Measurements from ENCODE around the gene OR1E2. TPM values are rescaled to one million over a fixed set of nuclear protein-coding genes. Genes with fewer than 3 reads are reported as not detected.
"Not testable (repeated sequence)": the region's sequence is repeated elsewhere in the genome, so short reads cannot be mapped to it uniquely, and the experiment has no call there.

The OR1E2 gene
- total and polyA plus RNA-seq, 7 experiments from 2014 or later = not detected

DNA sequence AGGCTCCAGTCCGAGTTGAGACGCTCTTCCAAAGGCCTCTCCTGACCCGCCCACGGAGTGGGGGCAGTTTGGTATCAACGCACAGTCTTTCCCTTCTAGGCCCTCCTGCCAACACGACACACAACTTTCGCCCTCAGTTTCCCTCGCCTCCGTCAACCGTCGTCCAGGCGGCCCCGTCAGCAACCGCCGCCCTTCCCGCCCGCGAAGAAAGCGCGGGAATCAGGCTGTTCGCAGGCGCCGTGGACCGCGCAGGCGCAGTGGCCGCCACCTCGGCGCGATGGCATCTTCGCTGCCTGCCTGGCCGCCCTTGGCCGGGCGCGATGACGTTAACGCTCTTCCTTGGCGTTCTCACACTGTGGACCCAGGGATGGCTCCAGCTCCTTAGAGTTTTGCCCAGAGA lies 38.0 kb upstream of the OR1E2 start, which contains the start of gene SPATA22:
Gene SPATA22, minus strand, starts transcription at position 221 of the 400 bp plus-strand sequence. CDS start 2,494 bp downstream, outside the sequence.
- ChIA-PET POLR2A (no interaction called here), CTCF (no interaction called here)
- Mint-ChIP-seq H3K27me3 (peaks cover 2 to 15% (median 8%) of the 10 kb centered on the region in 5 donors), H3K36me3 (peaks cover 0 to 3% (median 0%) of the 10 kb centered on the region in 5 donors), H3K9me3 (no peaks in the 10 kb centered on the region), H3K4me3 (no peak within 1 kb of the TSS), H3K27ac (no peak within 1 kb of the TSS), H3K4me1 (peaks cover 0 to 7% (median 0%) of the 10 kb centered on the region in 7 donors)
- Histone ChIP-seq H3K4me3 (ENCODE audit: low read length) (no peak within 1 kb of the TSS), H3K4me1 (ENCODE audit: control insufficient read depth in 2 of 2, insufficient read depth in 2 of 2, low read length in 2 of 2) (no peaks in the 10 kb centered on the region), H3K9me3 (ENCODE audit: control insufficient read depth in 2 of 3, low read length in 3 of 3) (no peaks in the 10 kb centered on the region), H3K36me3 (ENCODE audit: control insufficient read depth in 2 of 3, insufficient read depth in 3 of 3, low read length in 3 of 3) (no peaks in the 10 kb centered on the region), H3K27ac (ENCODE audit: low read depth, low read length) (no peak within 1 kb of the TSS), H3K27me3 (ENCODE audit: control insufficient read depth in 2 of 2, insufficient read depth in 2 of 2, low read length in 2 of 2) (no peaks in the 10 kb centered on the region)
- no peak for ATAC-seq
- intact Hi-C loops (cut with micrococcal nuclease) = no loop called here
- DNase-seq = no peak

DNA sequence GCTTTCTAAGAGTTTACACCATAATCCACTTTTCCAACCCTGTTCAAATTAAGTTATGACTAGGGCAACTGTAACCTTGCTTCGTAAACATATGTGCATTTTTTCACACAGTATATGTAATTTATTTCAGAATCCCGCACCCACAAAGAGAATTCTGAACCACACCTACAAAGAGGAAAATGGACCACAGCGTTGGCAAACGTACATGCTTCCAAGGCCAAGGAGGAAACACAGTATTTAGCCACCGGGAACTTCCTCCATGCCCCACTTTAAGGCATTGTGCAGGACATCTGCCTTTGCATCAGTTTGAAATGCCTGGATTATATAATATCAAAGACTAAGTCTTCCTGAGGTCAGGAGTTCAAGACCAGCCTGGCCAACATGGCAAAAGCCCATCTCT lies 35.9 kb upstream of the OR1E2 start:
- no peaks in the 10 kb centered on the region for H3K4me1 Mint-ChIP-seq
- Histone ChIP-seq H3K36me3 (ENCODE audit: control insufficient read depth in 2 of 3, insufficient read depth in 3 of 3, low read length in 3 of 3) (no peaks in the 10 kb centered on the region), H3K9me3 (ENCODE audit: control insufficient read depth in 2 of 3, low read length in 3 of 3) (no peaks in the 10 kb centered on the region), H3K27ac (ENCODE audit: low read depth, low read length) (no peak overlapping the region), H3K4me3 (ENCODE audit: low read length) (no peak overlapping the region), H3K4me1 (ENCODE audit: control insufficient read depth in 2 of 2, insufficient read depth in 2 of 2, low read length in 2 of 2) (no peaks in the 10 kb centered on the region), H3K27me3 (ENCODE audit: control insufficient read depth in 2 of 2, insufficient read depth in 2 of 2, low read length in 2 of 2) (no peaks in the 10 kb centered on the region)
- peaks cover 8 to 15% (median 9%) of the 10 kb centered on the region in 5 donors for H3K27me3 Mint-ChIP-seq
- POLR2A ChIA-PET = no interaction called here
- peaks cover 0 to 3% (median 0%) of the 10 kb centered on the region in 5 donors for H3K36me3 Mint-ChIP-seq
- H3K27ac Mint-ChIP-seq = no peak overlapping the region
- H3K9me3 Mint-ChIP-seq = peaks cover 0 to 2% (median 0%) of the 10 kb centered on the region in 11 donors
- intact Hi-C loops (cut with micrococcal nuclease) = no loop called here
- H3K4me3 Mint-ChIP-seq = no peak overlapping the region
- DNase-seq (no peak), ATAC-seq (no peak)
- CTCF ChIA-PET = no interaction called here

DNA sequence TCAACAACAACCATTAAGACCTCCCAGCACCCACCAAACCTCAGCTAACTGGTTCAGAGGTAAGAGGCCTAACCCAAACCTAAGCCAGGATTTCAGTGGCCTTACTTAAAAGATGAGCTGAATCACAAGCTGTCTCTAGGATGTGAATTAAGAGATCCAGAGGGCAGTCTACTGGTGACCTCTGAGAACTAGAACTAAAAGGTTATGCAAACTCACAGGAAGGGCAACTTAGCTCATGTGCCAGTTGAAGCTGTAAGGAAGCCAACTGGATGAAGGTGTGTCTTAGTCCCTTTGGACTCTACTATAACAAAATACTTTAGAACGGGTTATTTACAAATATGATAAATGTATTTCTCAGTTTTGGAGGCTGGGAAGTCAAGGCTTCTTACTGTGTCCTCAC lies 32.7 kb upstream of the OR1E2 start:
- H3K4me3 ChIP-seq (ENCODE audit: low read length); H3K4me1 Mint-ChIP-seq; H3K27me3 ChIP-seq (ENCODE audit: control insufficient read depth in 2 of 2, insufficient read depth in 2 of 2, low read length in 2 of 2); H3K27ac ChIP-seq (ENCODE audit: low read depth, low read length); H3K27ac Mint-ChIP-seq; H3K36me3 Mint-ChIP-seq; DNase-seq; H3K9me3 ChIP-seq (ENCODE audit: control insufficient read depth in 2 of 3, low read length in 3 of 3); ATAC-seq; POLR2A ChIA-PET; H3K4me3 Mint-ChIP-seq; CTCF ChIA-PET; intact Hi-C loops (cut with micrococcal nuclease); H3K4me1 ChIP-seq (ENCODE audit: control insufficient read depth in 2 of 2, insufficient read depth in 2 of 2, low read length in 2 of 2); H3K9me3 Mint-ChIP-seq; H3K36me3 ChIP-seq (ENCODE audit: control insufficient read depth in 2 of 3, insufficient read depth in 3 of 3, low read length in 3 of 3): not testable (repeated sequence)
- peaks cover 4 to 19% (median 9%) of the 10 kb centered on the region in 5 donors for H3K27me3 Mint-ChIP-seq

DNA sequence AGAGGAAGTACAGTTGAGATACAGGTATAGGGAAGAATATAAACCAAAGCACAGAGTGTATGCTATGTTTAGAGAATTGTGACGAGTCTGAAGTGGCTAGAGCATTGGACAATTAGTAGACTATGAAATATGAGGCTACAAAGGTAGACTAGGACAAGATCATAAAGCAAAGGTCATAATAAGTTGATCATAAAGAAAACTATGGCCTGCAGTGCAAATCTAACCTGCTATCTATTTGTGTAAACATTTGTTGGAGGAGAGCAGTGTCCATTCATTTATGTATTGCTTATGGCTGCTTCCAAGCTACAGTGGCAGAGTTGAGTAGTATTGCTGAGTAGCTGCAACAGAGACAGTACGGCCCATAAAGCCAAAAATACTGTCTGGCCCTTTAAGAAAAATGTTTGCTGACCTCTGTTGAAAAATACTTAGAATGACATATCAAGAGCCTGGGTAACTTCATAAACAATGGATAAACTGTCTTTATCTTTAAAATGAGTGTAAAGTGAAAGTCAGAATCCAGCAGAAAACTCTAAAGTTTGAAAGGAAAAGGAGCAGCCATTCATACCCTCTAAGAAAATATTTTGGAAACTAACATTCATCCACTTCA lies 14.5 kb upstream of the OR1E2 start:
- Histone ChIP-seq H3K4me3 (ENCODE audit: low read length) (no peak overlapping the region), H3K4me1 (ENCODE audit: control insufficient read depth in 2 of 2, insufficient read depth in 2 of 2, low read length in 2 of 2) (no peaks in the 10 kb centered on the region), H3K27me3 (ENCODE audit: control insufficient read depth in 2 of 2, insufficient read depth in 2 of 2, low read length in 2 of 2) (no peaks in the 10 kb centered on the region), H3K9me3 (ENCODE audit: control insufficient read depth in 2 of 3, low read length in 3 of 3) (no peaks in the 10 kb centered on the region), H3K27ac (ENCODE audit: low read depth, low read length) (no peak overlapping the region), H3K36me3 (ENCODE audit: control insufficient read depth in 2 of 3, insufficient read depth in 3 of 3, low read length in 3 of 3) (no peaks in the 10 kb centered on the region)
- H3K4me1 Mint-ChIP-seq = no peaks in the 10 kb centered on the region
- ATAC-seq (no peak), DNase-seq (no peak)
- no peaks in the 10 kb centered on the region for H3K36me3 Mint-ChIP-seq
- intact Hi-C loops (cut with micrococcal nuclease) = no loop called here
- CTCF ChIA-PET = no interaction called here
- no peak overlapping the region for H3K4me3 Mint-ChIP-seq
- H3K27me3 Mint-ChIP-seq = peaks cover 16 to 35% (median 28%) of the 10 kb centered on the region in 5 donors
- POLR2A ChIA-PET = no interaction called here
- H3K27ac Mint-ChIP-seq = no peak overlapping the region
- H3K9me3 Mint-ChIP-seq = peaks cover 0 to 4% (median 0%) of the 10 kb centered on the region in 11 donors

DNA sequence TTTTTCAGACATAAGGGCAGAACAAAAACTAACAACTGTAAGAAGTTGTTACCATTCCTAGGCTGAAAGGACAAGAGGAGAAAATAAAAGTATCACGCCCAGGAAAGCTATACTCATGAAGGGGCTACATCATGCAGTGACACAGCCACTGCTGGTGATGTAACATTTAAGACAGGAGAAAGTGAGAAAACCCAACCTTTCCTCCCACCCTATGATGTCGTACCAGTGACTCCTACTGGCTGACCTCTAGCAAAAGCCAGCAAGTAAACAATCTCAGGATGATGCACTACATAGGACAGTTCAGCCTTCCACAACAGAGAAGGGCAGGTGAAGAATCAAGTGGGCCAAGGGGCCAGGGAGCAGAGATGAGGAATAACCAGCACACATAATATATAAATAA lies 14.0 kb upstream of the OR1E2 start:
- Mint-ChIP-seq H3K9me3 (peaks cover 0 to 3% (median 0%) of the 10 kb centered on the region in 11 donors), H3K27me3 (peaks cover 14 to 38% (median 33%) of the 10 kb centered on the region in 5 donors), H3K4me1 (no peaks in the 10 kb centered on the region), H3K27ac (no peak overlapping the region), H3K36me3 (no peaks in the 10 kb centered on the region), H3K4me3 (no peak overlapping the region)
- H3K4me3 ChIP-seq (ENCODE audit: low read length) = no peak overlapping the region
- H3K27me3 ChIP-seq (ENCODE audit: control insufficient read depth in 2 of 2, insufficient read depth in 2 of 2, low read length in 2 of 2) = no peaks in the 10 kb centered on the region
- no peak for ATAC-seq
- DNase-seq = no peak
- ChIA-PET POLR2A (no interaction called here), CTCF (no interaction called here)
- H3K4me1 ChIP-seq (ENCODE audit: control insufficient read depth in 2 of 2, insufficient read depth in 2 of 2, low read length in 2 of 2) = no peaks in the 10 kb centered on the region
- H3K9me3 ChIP-seq (ENCODE audit: control insufficient read depth in 2 of 3, low read length in 3 of 3) = no peaks in the 10 kb centered on the region
- no peaks in the 10 kb centered on the region for H3K36me3 ChIP-seq (ENCODE audit: control insufficient read depth in 2 of 3, insufficient read depth in 3 of 3, low read length in 3 of 3)
- no peak overlapping the region for H3K27ac ChIP-seq (ENCODE audit: low read depth, low read length)
- intact Hi-C loops (cut with micrococcal nuclease) = no loop called here

DNA sequence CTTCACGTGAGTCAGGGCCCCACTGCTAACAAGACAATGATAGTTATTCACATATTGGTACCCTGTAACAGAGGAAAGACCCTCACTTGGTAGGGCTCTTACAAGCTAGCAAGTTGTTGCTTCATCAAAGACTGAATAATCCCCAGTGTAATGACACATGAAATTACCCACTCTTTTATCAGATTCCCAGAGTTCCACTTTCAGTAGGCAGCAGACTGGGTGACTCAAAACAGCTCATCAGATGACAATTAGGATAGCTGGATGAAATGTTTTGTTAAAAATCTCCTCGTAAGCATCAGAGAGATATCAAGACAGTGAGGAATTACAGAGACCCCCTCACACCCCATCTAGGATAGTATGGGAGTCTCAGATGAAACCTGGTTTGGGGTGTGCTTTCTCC lies 6.8 kb upstream of the OR1E2 start:
- Mint-ChIP-seq H3K27me3 (peaks cover 15 to 49% (median 33%) of the 10 kb centered on the region in 5 donors), H3K27ac (no peak overlapping the region), H3K9me3 (peaks cover 0 to 2% (median 0%) of the 10 kb centered on the region in 11 donors), H3K4me3 (no peak overlapping the region), H3K36me3 (no peaks in the 10 kb centered on the region), H3K4me1 (no peaks in the 10 kb centered on the region)
- ChIA-PET CTCF (no interaction called here), POLR2A (no interaction called here)
- no peak overlapping the region for H3K27ac ChIP-seq (ENCODE audit: low read depth, low read length)
- intact Hi-C loops (cut with micrococcal nuclease) = no loop called here
- ATAC-seq (no peak), DNase-seq (no peak)
- H3K9me3 ChIP-seq (ENCODE audit: control insufficient read depth in 2 of 3, low read length in 3 of 3) = no peaks in the 10 kb centered on the region
- H3K4me3 ChIP-seq (ENCODE audit: low read length) = no peak overlapping the region
- peaks cover 0 to 3% of the 10 kb centered on the region in 2 donors for H3K27me3 ChIP-seq (ENCODE audit: control insufficient read depth in 2 of 2, insufficient read depth in 2 of 2, low read length in 2 of 2)
- no peaks in the 10 kb centered on the region for H3K36me3 ChIP-seq (ENCODE audit: control insufficient read depth in 2 of 3, insufficient read depth in 3 of 3, low read length in 3 of 3)
- H3K4me1 ChIP-seq (ENCODE audit: control insufficient read depth in 2 of 2, insufficient read depth in 2 of 2, low read length in 2 of 2) = no peaks in the 10 kb centered on the region

DNA sequence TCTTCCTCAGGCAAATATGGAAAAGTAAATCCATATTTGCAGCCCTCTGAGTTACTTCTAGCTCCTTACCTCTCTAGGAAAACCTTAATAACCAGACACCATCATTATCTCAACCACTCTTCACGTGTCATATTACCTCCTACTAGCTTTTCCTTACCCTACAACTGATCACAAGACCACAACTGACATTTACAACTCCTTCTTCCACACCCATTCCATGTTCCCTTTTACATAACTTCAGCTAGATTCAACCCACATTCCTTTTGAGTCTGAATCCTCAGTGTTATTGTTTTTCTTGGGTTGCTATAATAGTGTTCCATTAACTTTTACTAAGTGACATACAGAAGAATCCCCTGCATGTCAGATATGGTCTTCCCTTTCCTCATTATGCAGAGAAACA lies 4.7 kb upstream of the OR1E2 start:
- Histone ChIP-seq H3K36me3 (ENCODE audit: control insufficient read depth in 2 of 3, insufficient read depth in 3 of 3, low read length in 3 of 3) (no peaks in the 10 kb centered on the region), H3K4me3 (ENCODE audit: low read length) (no peak overlapping the region), H3K9me3 (ENCODE audit: control insufficient read depth in 2 of 3, low read length in 3 of 3) (no peaks in the 10 kb centered on the region), H3K27me3 (ENCODE audit: control insufficient read depth in 2 of 2, insufficient read depth in 2 of 2, low read length in 2 of 2) (peaks cover 0 to 3% of the 10 kb centered on the region in 2 donors), H3K27ac (ENCODE audit: low read depth, low read length) (no peak overlapping the region), H3K4me1 (ENCODE audit: control insufficient read depth in 2 of 2, insufficient read depth in 2 of 2, low read length in 2 of 2) (no peaks in the 10 kb centered on the region)
- no peaks in the 10 kb centered on the region for H3K4me1 Mint-ChIP-seq
- H3K4me3 Mint-ChIP-seq = no peak overlapping the region
- no peak overlapping the region for H3K27ac Mint-ChIP-seq
- no peaks in the 10 kb centered on the region for H3K36me3 Mint-ChIP-seq
- H3K27me3 Mint-ChIP-seq = peaks cover 13 to 49% (median 39%) of the 10 kb centered on the region in 5 donors
- H3K9me3 Mint-ChIP-seq = peaks cover 0 to 2% (median 0%) of the 10 kb centered on the region in 11 donors
- intact Hi-C loops (cut with micrococcal nuclease) = no loop called here
- no peak for DNase-seq
- POLR2A ChIA-PET = no interaction called here
- ATAC-seq = no peak
- CTCF ChIA-PET = no interaction called here
